ENCODE results near the gene ADRA1B.
A peak's percentile ranks its signal among the peaks of the same experiment; 100 is the strongest.
"Not testable (repeated sequence)": the region's sequence is repeated elsewhere in the genome, so short reads cannot be mapped to it uniquely, and the experiment has no call there.

The ADRA1B gene

DNA sequence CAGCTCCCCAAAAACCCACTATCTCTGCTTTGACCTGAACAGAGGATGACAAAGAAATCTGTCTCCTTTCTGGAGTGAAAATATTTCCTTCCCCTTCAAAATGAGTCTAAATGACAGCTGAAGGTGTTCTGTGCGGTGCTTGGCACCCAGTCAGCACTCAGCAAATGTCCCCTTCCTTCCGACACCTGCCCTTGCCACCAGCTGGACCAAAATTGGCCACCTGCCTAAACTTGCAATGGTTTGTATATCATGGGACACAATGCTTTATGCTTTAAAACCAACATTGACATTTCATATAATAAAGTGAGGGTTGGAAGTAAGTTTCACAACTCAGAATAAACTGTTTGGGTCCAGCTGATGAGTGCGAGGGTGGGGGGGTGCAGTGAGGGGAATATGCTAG is 85.2 kb downstream of the ADRA1B start:
- DNase-seq (ENCODE audit: extremely low read depth, low read depth): no peak
- TF ChIP-seq, protein P1, sequence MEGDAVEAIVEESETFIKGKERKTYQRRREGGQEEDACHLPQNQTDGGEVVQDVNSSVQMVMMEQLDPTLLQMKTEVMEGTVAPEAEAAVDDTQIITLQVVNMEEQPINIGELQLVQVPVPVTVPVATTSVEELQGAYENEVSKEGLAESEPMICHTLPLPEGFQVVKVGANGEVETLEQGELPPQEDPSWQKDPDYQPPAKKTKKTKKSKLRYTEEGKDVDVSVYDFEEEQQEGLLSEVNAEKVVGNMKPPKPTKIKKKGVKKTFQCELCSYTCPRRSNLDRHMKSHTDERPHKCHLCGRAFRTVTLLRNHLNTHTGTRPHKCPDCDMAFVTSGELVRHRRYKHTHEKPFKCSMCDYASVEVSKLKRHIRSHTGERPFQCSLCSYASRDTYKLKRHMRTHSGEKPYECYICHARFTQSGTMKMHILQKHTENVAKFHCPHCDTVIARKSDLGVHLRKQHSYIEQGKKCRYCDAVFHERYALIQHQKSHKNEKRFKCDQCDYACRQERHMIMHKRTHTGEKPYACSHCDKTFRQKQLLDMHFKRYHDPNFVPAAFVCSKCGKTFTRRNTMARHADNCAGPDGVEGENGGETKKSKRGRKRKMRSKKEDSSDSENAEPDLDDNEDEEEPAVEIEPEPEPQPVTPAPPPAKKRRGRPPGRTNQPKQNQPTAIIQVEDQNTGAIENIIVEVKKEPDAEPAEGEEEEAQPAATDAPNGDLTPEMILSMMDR (IDR thresholded peaks at IDR 0.05; ENCODE audit: low read depth, low read length): no peak

DNA sequence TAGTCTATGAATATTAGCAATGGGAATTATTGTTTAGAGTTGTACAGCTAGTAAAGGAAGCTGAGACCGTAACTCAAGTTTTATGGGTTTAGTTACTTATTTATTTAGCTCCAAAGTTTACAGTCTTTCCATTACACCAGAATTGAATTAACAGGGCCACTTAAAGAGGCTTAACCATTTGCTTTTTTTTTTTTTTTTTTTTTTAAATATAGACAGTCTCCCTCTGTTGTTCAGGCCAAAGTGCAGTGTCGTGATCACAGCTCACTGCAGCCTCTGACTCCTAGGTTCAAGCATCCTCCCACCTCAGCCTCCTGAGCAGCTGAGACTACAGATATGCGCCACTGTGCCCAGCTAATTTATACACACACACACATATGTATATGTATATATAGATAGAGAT is 91.2 kb downstream of the ADRA1B start:
- no peak for DNase-seq (ENCODE audit: extremely low read depth, low read depth)
- TF ChIP-seq, protein P1 (IDR thresholded peaks at IDR 0.05; ENCODE audit: low read depth, low read length): no peak

DNA sequence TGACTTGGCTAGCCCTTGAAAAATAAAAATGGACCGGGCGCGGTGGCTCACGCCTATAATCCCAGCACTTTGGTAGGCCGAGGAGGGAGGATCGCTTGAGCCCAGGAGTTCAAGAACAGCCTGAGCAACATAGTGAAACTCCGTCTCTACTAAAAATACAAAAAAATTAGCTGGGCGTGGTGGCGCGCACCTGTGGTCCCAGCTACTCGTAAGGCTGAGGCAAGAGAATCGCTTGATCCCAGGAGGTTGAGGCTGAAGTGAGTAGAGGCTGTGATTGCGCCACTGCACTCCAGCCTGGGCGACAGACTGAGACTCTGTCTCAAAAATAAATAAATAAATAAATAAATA is 92.2 kb downstream of the ADRA1B start:
- not testable (repeated sequence) for DNase-seq (ENCODE audit: extremely low read depth, low read depth)

DNA sequence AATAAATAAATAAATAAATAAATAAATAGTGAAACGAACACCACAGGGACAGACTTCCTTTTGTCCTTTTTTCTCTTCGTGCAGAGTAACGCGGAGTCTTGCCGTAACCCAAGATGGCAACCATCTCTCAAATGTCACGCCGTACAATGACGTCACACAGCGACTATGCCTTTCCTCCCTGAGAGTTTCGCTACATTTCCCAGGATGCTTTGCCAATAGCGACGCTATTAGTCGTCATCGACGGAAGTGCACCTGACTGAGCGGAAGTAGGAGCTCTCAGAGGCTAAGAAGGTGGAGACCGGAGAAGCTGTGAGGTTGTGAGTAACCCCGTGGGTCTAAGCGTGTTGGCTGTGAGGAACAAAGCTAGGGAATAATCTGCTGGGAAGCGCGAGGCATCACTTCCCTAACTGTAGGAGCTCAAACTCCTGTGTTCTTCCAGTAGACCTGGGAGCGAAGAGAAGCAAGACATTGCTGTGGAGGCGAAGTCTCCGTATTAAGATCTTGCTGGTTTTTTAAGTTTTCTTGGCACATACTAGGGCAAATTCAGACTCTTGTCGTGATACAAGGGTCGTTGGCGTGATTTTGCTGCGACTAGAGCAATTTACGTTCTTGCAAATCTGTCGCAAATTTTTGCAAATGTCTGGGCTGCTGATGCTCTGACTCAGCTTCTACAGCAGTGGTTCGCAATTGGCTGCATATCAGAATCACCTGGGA is 92.8 kb downstream of the ADRA1B start, which contains the start of gene TTC1:
Gene TTC1, plus strand, starts transcription at position 263 of the 714 bp plus-strand sequence. CDS start 1,390 bp downstream, outside the sequence.
- TF ChIP-seq, protein P1 (IDR thresholded peaks at IDR 0.05; ENCODE audit: low read depth, low read length): no peak
- DNase-seq (ENCODE audit: extremely low read depth, low read depth): peak; percentile 95

DNA sequence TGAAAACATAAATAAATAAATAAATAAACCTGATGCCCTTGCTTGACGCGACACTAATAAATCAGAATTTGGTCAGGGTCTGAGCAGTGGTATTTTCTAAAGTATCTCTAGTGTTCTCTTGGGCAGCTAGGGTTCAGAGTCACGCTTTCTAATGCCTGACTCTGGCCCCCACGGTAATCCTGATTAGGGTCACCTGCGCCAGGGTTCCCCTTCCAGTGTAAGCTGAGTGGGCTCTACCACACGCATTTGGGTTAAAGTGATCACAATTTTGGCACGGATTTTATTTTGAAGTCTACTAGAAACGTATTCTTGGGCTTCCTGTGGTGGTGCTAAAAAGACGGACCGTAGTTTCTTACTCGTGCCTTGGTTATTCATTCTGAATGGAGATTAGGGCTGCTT is 93.3 kb downstream of the ADRA1B start:
- DNase-seq (ENCODE audit: extremely low read depth, low read depth): no peak
- TF ChIP-seq, protein P1 (IDR thresholded peaks at IDR 0.05; ENCODE audit: low read depth, low read length): no peak

DNA sequence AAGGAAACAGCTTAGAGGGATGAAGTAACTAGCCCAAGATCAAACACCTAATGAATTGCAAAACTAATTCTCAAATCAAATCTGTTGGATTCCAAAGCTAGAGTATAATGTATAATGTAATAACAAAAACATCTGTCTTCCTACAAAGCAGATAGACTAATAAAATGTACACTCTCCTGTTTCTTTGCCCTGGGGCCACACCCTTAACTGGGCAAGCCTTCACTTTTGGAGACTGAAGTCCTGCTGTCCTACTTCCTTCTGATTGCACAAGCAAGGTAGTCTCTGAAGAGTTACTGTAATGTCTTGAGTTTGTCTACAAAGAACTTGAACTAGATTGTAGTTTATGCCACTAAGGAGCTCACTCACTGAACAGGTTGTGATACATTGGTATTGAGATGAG is 95.2 kb downstream of the ADRA1B start:
- TF ChIP-seq, protein P1 (IDR thresholded peaks at IDR 0.05; ENCODE audit: low read depth, low read length): no peak
- DNase-seq (ENCODE audit: extremely low read depth, low read depth): no peak

DNA sequence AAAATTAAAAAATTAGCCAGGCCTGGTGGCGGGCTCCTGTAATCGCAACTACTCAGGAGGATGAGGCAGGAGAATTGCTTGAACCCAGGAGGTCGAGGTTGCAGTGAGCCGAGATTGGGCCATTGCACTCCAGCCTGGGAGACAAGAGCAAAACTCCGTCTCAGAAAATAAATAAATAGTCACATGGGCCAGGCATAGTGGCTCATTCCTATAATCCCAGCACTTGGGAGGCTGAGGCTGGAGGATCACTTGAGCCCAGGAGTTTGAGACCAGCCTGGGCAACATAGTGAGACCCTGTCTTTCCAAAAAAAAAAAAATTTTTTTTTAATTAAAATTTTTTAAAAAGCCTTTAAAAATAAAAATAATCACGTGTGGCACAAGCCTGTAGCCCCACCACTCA is 97.9 kb downstream of the ADRA1B start:
- DNase-seq (ENCODE audit: extremely low read depth, low read depth): not testable (repeated sequence)

DNA sequence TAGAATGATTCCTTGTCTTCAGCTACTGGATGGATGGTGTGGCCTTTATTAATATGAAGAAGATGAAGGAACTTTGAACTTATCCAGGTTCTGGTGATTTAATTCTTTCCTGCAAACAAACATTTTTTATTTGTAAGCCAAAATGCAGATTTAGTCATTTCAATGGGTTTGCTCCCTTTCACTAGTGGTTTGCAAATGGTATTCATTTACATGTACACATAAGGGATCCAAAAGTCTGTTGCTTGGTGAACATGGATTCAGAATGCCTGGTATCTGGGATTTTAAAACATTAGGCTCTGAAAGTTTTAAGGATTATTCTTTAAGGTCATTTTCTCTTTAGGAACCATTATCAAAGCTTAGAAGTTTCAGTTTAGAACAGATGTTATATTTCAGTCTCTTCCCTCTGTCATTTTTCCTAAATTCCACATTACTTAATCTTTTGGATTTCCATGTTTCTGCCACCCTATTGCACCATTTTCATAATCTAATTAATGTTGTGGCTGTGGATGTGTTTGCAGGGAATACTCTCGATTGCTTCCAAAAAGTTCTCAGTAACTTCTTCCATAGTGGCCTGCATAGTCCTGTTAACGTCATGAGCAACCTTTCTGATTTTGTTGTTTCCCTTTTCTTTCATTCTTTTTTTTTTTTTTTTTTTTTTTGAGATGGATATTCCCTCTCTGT is 102.8 kb downstream of the ADRA1B start:
- DNase-seq (ENCODE audit: extremely low read depth, low read depth): no peak
- TF ChIP-seq, protein P1 (IDR thresholded peaks at IDR 0.05; ENCODE audit: low read depth, low read length): no peak

All from AG09319 (cell line).